ENCODE measurements around the gene POLR1B.
A peak's percentile ranks its signal among the peaks of the same experiment; 100 is the strongest.

DNA sequence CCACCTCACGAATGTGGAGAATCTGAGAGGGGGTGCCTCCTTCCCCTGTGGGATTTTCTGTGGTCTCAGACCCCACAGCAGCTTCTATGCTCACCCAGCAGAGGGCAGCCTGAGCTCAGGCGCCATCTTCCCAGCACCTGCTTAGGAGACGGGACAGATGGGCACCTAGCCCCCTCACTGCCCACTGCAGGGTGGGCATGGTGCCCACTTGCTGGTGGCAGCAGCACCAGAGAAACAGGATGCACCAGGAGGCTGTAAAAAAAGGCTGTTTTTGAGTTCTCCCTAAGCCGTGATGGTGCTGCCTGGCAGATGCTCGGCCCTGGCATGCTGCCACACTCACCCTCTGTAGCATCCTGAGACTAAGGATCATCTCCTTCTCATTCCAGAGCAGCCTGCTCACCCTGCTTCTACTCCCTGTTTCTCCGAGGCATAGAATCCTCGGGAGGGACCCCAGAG, 84.4 kb downstream of the POLR1B start:
- TF ChIP-seq, protein P1, sequence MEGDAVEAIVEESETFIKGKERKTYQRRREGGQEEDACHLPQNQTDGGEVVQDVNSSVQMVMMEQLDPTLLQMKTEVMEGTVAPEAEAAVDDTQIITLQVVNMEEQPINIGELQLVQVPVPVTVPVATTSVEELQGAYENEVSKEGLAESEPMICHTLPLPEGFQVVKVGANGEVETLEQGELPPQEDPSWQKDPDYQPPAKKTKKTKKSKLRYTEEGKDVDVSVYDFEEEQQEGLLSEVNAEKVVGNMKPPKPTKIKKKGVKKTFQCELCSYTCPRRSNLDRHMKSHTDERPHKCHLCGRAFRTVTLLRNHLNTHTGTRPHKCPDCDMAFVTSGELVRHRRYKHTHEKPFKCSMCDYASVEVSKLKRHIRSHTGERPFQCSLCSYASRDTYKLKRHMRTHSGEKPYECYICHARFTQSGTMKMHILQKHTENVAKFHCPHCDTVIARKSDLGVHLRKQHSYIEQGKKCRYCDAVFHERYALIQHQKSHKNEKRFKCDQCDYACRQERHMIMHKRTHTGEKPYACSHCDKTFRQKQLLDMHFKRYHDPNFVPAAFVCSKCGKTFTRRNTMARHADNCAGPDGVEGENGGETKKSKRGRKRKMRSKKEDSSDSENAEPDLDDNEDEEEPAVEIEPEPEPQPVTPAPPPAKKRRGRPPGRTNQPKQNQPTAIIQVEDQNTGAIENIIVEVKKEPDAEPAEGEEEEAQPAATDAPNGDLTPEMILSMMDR (IDR thresholded peaks at IDR 0.05; ENCODE audit: insufficient read depth, low read length, poor library complexity, severe bottlenecking): peak; percentile 66
- TF ChIP-seq EZH2phosphoT487 (conservative IDR thresholded peaks at IDR 0.05; ENCODE audit: low read length): no peak
